ENCODE results near the gene TRIM15.
A peak's percentile ranks its signal among the peaks of the same experiment; 100 is the strongest.
"Not testable (repeated sequence)": the region's sequence is repeated elsewhere in the genome, so short reads cannot be mapped to it uniquely, and the experiment has no call there.

The TRIM15 gene

GRCh38 chr6:30200551-30201281 lies 37.4 kb downstream of the TRIM15 start:
- no peak for DNase-seq

- no peak for DNase-seq
Observed at GRCh38 chr6:30202366-30202765, 39.0 kb downstream of the TRIM15 start.

- DNase-seq, result no peak
Observed at GRCh38 chr6:30204116-30204515, 40.8 kb downstream of the TRIM15 start.

GRCh38 chr6:30206152-30206551 lies 42.8 kb downstream of the TRIM15 start:
- no peak for DNase-seq

GRCh38 chr6:30206799-30207618 lies 43.7 kb downstream of the TRIM15 start:
- DNase-seq, result no peak

- no peak for DNase-seq
Observed at GRCh38 chr6:30207619-30208295, 44.4 kb downstream of the TRIM15 start.

GRCh38 chr6:30211306-30211705 lies 48.0 kb downstream of the TRIM15 start:
- DNase-seq, result no peak

GRCh38 chr6:30211899-30212298 lies 48.6 kb downstream of the TRIM15 start:
- no peak for DNase-seq

- peak; percentile 75 for DNase-seq
Observed at GRCh38 chr6:30212865-30213666, 49.7 kb downstream of the TRIM15 start, which contains the start of gene TRIM26. Gene TRIM26, minus strand, starts transcription at chr6:30213406. Its CDS starts 14,303 bp downstream, at chr6:30199103.

GRCh38 chr6:30213667-30213956 lies 50.3 kb downstream of the TRIM15 start:
- DNase-seq, result no peak

- DNase-seq, result no peak
Observed at GRCh38 chr6:30213957-30214656, 50.8 kb downstream of the TRIM15 start.

- DNase-seq, result no peak
Observed at GRCh38 chr6:30214657-30214982, 51.3 kb downstream of the TRIM15 start.

- DNase-seq, result no peak
Observed at GRCh38 chr6:30216096-30216495, 52.8 kb downstream of the TRIM15 start.

- peak; percentile 52 for DNase-seq
Observed at GRCh38 chr6:30219244-30219643, 55.9 kb downstream of the TRIM15 start.

GRCh38 chr6:30221395-30221794 lies 58.0 kb downstream of the TRIM15 start:
- not testable (repeated sequence) for DNase-seq

GRCh38 chr6:30221956-30222355 lies 58.6 kb downstream of the TRIM15 start:
- not testable (repeated sequence) for DNase-seq
